ENCODE data around the gene ITGB2.

The ITGB2 gene

DNA sequence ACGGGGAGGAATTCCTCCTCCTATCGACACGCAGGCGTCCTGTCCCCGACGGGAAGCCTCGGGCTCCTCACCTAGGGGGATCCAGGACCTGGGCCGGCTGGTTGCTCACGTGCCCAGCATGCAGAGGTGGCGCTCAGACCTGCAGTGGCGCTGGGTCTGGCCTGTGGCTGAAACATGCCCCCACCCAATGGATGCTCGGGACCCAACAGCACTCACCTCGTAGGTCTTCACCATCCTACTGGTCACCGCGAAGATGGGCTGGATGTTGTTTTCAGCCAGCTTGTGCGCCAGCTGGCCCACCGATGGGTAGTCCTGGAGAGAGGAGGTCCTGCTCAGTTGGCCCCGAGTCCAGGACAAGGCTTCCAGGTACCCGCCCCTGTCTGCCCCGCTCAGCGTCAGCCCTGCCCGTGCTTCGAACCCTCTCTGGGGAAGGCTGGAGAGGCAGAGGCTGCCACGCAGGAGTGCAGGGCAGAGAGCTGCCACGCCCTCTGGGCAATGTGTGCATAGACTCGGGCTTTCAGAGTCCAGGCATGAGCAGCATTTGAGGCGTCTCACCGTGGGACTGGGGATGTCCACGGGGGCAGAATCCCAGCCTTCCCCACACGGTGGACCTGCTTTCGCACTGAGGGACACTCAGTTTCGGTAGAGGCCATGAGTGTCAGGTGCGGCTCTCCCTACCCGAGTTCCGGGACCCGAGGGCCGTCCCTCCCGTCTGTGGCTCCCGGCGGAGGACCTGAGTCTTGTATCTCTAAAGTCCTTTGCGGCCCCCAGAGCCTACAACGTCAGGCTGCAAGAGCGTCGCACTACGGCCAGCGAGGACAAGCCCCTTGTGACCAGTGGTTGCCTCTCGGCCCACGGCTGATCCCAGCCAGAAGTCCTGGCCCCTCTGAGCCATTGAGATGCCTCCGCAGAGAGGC, 21.6 kb downstream of the ITGB2 start:
- no peak for DNase-seq (ENCODE audit: low read depth in 1 of 2, low spot score in 1 of 2)

DNA sequence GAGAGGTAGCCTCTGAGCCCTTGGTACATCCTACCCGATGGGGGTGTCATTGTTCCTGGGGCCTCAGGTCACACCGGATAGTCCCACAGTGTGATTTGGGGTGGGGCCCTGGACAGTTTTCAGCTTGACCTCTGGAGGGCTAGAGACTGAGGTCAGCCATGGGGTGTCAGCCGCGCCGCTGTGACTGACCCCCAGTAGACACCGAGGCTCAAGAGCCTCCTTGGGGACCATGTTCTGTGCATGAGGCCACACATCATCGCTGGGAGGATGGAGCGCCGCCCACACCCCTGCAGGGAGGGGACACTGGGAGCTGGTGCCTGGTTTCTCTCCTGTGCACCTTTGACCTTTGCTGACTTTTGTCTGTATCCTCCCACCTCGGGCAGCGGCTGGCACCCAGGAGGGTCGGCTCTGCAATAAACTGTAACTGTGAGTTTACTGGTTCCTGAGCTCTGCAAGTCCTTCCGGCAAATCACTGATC, 22.6 kb downstream of the ITGB2 start:
- no peak for DNase-seq (ENCODE audit: low read depth in 1 of 2, low spot score in 1 of 2)

DNA sequence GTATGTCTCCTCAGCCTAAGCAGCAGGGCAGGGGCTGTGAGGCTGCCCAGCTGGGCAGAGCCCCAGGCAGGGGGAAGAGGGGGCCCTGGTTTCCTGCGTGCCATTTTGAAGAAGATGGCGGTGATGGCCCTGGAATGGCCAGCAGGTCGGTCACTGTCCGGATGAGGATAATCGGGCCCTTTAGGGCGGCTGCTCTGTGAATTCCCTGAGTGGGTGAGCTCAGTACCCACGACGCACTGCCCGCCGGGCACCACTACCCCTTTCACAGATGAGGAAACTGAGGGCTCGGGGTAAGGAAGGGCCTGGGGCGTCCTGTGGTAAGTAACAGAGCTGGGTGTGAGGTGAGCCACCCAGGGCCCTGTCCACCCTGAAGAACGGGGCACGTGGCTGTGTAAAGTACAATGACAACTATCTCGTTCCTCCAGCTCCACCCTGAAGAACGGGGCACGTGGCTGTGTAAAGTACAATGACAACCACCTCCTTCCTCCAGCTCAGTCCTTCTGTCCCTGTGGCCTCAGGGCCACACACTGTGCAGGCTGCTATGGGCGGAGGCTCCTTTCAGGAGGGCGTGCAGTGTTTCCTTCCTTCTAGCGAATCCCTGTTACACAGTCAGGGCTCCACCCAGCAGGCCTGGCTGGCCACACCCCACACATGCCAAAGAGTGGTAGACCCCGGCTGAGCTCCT, 23.2 kb downstream of the ITGB2 start:
- DNase-seq (ENCODE audit: low read depth in 1 of 2, low spot score in 1 of 2) = no peak

DNA sequence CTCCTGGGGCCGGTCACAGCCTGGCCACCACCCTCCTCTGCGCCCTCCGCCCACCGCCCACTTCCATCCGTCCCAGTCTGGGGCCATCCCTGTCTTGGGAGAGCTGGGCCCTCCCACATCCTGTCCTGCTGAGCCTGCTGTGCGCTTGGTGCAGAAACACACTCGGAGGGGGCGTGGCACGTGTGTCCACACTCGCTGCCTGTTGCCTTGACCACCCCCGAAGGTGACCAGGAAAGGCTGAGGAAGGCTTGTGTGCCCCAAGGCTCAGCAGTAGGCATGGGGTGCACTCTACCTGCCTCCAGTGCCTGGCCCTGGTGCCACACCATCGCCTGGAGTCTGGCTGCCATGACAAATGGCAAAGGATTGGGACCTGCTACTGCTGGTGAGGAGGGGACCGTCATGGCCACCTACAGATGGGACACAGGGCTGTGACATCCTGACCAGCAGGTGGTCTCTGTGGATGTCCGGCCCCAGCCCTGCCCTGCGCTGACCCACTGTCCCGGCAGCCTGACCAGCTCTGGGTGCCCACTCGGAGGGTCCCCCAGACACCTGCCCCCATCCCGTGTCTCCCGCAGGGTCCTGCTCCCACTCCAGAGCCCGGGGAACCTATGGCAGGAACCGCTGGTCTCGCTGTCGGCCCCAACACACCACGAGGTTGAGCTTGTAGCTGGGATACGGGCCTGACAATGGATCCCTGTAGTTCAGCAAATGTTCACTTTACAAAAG, 24.0 kb downstream of the ITGB2 start:
- DNase-seq (ENCODE audit: low read depth in 1 of 2, low spot score in 1 of 2) = no peak

DNA sequence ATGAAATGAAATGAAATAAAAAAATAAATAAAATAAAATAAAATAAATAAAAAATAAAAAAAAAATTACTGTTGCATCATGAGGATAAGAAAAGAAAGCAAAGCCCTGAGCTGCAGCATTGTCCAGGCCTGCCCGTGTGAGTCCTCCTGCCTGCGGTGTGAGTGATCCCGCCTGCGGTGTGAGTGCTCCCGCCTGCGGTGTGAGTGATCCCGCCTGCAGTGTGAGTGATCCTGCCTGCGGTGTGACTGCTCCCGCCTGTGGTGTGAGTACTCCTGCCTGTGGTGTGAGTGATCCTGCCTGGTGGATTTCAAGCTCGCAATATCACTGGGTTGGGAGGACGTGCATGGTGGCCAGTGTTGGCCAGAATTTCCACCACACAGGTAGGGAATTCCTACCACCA, 24.8 kb downstream of the ITGB2 start:
- no peak for DNase-seq (ENCODE audit: low read depth in 1 of 2, low spot score in 1 of 2)

DNA sequence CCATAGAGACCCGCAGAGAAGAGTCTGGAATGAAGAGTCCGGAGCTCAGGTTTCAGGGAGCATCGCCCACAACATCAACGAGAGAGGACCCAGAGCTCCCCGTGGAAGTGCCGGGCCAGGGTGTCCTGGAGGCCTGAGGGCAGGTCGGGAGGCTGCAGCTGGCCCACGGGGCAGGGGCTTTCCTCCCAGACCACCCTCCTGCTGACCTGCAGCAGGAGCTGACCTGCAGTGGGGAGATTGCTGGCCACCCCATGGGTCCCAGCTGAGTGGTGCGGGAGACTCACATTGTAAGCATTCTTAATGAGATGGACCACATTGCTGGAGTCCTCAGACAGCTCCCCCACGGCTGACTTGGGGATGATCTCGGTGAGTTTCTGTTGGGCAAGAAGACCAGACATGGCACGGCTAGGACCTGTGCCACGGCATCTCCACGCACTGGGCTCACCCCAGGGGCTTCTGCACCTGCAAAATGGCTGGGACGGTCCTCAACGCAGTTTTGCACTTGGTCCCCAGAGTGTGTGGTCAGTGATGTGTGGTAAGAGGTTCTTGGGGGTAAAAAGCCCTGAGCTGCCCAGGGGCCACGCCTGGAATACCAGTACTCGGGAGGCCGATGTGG, 25.9 kb downstream of the ITGB2 start:
- DNase-seq (ENCODE audit: low read depth in 1 of 2, low spot score in 1 of 2) = no peak

DNA sequence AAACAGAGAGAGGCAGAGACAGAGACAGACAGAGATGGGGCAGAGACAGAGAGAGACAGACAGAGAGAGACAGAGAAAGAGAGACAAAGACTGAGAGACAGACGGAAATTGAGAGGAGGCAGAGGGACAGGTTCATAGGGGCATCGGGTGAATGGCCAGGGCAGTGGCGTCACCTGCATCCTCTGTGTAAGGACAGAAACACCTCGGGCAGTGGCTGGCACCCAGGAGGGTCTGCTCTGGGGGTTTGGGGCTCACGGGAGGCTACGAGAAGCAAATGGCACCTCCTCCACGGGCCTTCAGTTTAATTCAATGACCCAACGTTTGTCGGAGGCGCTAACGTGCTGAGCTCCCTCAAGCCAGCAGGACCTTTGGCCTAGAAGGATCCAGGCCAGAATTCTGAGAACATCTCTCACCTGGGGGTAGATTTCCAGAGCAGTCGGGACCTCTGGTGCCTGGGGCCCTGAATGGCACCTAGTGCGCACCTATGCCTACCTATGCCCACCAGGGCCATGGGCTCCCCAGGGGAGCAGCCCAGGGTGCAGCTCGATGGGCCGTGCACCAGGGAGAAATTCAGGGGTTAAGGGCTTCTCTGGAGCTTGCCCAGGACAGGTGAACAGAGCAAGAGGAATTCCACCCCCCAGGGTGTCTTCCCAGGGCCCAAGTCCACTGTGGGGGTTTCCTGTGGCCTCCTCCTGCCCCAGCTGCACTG, 26.6 kb downstream of the ITGB2 start:
- no peak for DNase-seq (ENCODE audit: low read depth in 1 of 2, low spot score in 1 of 2)

DNA sequence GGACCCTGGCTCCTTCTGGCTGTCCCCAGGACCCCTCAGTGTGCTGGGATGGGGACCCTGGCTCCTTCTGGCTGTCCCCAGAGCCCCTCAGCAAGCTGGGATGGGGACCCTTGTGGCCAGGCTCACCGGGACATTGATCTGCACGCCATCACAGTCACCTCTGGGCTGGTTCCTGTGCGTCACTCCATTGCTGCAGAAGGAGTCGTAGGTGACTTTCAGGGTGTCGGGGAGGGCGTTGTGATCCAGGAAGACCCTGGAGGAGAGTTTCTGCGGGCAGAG, 27.5 kb downstream of the ITGB2 start:
- DNase-seq (ENCODE audit: low read depth in 1 of 2, low spot score in 1 of 2) = no peak

DNA sequence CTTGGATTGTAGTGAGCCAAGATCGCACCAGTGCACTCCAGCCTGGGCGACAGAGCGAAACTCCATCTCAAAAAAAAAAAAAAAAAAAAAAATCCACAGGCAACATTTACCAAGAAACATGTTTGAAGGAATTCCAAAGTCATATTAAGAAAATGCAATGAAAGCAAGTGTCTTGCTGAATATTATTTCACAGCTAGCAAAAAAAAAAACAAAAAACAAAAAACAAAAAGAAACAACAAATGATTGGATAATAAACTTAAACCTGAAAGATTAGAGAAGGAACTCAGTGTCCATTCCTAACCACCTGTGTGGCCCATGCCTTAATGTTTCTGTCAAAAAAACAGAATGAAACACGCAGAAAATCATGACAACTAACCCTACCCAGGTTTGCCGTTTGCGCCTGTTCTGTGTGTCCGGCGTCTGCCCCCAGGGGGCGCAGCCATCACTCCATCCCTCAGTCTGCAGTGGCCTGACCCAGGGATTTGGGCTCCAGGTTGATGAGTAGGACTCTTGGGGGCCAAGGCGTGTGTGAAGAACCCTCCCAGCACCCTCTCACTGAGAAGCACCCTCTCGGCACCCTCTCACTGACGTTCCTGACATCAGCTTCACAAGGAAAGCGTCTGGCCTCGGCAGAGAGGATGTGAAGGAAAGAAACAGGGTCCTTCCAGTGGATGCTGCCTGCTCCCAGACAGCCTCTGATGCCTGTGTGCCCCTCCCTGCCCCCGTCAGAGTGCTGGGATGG, 28.0 kb downstream of the ITGB2 start:
- peak; percentile 68 to 73 for DNase-seq (ENCODE audit: low read depth in 1 of 2, low spot score in 1 of 2)

DNA sequence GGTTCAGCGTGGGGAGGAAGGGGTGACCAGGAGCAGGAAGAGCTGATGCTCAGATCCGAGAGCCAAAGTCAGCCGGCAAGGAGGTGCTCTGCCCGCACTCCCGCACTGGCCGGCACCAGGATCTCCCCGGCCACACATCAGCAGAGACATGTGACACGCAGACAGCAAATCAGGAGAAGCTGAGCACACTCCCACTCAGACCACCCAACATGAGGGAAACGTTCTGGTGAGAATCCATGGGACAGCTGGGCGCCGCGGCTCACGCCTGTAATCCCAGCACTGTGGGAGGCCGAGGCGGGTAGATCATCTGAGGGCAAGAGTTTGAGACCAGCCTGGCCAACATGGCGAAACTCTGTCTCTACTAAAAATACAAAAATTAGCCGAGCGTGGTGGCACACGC, 28.6 kb downstream of the ITGB2 start:
- DNase-seq (ENCODE audit: low read depth in 1 of 2, low spot score in 1 of 2) = no peak

DNA sequence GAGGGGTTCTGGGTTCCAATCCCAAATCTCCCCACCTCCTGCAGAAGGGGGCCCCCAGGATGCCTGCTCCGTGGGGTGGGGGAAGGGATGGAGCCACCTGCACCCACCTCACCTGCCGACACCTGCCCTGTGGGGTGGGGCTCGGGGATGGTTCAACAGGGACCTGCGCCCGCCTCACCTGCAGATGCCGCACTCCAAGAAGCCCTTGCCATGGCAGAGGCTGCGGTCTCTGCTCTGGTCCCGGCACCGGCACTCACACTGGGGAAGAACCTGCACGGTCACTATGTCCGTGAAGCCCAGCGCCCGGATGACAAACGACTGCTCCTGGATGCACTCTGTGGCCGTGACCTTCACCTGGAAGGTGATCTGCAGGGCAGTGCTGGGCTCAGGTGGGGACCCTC, 29.1 kb downstream of the ITGB2 start:
- DNase-seq (ENCODE audit: low read depth in 1 of 2, low spot score in 1 of 2) = no peak

DNA sequence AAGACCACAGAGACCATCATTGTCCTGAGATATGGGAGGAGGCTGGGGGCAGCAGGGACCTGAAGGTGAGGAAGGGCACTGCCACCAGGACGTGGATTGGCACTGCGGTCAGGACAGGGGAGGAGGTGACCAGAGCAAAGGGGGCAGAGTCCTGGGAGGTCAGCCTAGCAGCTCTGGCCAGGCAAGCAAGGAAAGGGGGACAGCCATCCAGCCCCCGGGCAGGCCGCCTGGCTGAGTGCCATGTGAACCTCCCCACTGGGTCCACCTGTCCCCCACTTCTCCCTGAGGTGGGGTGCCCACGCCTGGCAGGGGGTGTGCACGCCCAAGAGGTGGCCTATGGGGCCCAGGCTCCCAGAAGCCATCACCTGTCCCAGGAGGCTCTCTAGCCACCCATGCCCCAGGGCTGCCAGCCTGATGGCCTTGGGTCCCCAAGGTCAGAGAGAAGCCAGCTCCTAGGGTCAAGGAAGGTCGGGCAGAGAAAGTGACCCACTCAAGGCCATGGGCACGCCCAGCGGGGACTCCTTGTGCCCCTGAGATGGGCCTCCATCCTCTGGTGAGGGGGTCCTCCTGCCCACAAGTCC, 29.6 kb downstream of the ITGB2 start:
- DNase-seq (ENCODE audit: low read depth in 1 of 2, low spot score in 1 of 2) = no peak

DNA sequence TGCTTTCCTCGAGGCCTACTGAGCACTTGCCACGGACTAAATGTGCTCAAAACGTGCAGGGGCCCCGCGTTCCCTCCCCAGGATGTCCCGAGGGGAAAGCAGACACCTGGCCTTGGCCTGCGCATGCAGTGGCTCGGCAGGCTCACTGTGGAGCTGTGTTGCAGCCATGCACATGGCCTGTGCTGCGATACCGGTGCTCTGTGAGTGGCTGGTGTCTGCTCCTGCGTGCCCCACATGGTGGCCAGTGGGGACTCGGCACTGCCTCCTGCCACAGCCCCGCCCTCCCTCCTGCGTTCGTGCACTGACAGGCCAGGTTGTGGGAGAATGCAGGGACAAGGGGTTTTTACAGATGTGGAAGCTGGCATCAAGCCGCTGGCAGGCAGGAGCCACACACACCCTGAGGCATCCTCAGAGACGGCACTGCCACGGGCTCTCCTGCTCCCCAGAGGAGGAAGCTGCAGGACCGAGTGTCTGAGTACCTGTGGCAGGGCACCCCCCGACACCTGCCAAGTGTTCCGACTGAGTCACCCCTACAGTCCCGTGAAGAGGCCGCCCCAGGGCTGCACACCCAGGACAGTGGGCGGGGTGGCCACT, 30.3 kb downstream of the ITGB2 start:
- no peak for DNase-seq (ENCODE audit: low read depth in 1 of 2, low spot score in 1 of 2)

DNA sequence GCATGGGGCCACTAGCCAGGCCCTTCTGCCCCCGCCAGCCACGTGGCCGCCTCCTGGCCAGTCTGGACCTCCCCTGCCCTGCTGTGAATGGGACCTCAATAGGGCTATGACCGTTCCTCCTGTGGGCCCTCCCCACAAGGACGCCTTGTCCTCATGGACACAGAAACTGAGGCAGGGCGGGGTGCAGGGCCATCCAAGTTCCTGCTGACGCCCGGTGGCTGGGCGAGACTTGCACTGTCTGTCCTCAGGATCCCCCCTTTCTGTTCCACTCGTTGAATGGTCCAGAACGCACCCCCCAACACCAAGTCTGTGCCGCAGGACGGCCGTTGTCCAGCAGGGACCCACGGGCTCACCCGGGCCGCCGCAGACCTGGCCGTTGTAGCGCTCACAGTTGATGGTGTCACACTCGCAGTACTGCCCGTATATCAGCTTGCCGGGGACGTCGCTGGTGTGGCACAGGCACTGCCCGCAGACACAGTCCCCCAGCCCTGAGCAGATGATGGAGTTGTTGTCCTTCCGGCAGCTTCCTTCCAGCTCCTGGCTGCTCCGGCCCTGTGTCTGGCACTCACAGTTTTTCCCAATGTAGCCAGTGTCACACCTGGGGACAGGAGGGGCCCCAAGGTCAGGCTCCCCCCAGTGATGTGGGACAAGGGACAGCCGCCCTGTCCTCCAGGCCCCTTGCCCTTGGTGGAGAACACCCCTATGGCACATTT, 30.9 kb downstream of the ITGB2 start:
- DNase-seq (ENCODE audit: low read depth in 1 of 2, low spot score in 1 of 2) = no peak

DNA sequence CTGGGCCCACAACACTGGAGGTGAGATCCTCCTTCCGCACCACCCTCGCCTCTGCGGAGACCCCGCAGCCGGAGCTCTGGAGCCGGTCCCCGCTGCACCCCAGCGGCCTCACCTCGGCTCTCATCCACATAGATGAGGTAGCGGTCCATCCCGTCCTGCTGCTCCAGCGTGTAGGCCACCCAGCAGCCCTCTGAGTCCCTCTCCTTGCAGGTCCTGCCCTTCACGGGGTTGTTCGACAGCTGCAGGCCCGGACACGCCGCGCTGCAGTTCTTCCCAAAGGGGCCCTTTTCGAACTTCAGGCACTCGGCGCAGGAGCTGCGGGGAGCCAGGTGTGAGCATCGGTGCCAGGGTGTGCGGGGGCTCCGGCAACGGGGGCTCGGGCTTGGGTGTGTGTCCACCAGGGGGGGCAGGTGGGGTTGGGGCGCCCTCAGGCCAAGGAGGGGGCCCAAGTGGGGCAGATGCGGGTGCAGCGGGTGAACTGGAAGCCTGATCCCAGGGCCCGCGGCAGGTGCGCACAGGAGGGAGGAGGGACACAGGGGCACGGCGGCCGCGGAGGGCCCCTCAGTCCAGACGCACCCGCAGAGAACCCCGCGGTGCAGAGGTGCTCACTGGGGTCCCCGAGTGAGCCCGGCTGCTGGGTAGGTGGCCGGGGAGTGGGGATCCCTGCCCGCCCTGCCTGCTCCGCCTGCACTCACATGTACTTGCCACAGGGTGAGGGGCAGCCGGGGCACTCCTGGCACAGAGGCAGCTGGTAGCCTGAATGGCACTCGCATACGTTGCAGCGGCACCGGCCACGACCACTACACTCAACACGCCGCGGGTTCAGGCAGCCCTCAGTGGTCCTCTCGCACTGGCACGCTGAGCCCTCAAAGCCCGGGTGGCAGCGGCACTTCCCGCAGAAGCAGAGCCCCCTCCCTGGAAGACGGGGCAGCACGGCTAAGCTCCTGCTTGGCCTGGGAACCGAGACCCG, 31.8 kb downstream of the ITGB2 start:
- DNase-seq (ENCODE audit: low read depth in 1 of 2, low spot score in 1 of 2) = no peak

DNA sequence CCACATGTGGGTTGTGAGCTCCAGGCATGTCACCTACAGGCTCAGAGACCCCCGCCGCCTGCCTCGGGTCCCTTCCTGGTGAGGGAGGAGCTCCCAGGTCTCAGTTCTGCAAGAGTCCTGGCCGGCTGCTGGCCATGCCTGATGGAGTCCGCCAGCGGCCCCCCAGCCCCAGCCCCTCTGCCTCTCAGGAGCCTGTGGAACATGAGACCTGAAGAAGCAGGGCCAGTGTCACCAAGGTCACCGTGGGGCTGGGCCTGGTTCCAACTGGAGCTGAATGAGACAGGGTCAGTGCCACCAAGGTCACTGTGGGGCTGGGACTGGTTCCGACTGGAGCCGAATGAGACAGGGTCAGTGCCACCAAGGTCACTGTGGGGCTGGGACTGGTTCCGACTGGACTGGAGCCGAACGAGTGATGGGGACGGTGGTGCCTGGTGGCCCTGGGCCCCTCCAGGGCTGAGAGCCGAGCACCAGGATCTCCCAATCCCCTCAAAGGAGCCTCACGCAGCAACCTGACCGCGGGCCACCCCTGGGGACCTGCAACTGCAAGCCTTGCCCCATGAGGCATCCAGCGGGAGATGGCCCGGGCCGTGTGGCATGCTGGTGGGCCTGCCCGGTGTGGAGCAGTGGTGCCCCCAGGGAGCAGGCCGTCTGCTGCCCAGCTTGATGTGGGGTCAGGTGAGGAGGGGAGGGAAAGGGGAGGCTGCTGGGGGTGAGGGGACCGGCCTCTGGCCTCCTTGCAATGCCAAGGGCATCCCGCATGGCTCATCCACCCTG, 32.7 kb downstream of the ITGB2 start:
- DNase-seq (ENCODE audit: low read depth in 1 of 2, low spot score in 1 of 2) = no peak

Data from stimulated activated CD4-positive, alpha-beta T cell treated with anti-CD3 and anti-CD28 coated beads, Interleukin-15, amount 100 ng/mL, for 1 hour (primary cell).